Ascending aorta (tissue), 2 donors: ENCODE results near the gene KCNIP4. TPM values are rescaled to one million over a fixed set of nuclear protein-coding genes. Genes with fewer than 3 reads are reported as not detected.

ENCODE experiments used
- DNase-seq, 2 donors: peaks; one replicate each; pipeline ENCODE4 v3.0.0-alpha.2; 2019; ENCODE audit warnings: low spot score in 2 of 2
- H3K27ac ChIP-seq, 2 donors: fragments of 200-600 bp; sonication (generic); one replicate each; pipeline ENCODE4 v1.5.1; 2016 to 2017; ENCODE audit warnings: mild to moderate bottlenecking in 1 of 2
- H3K27me3 ChIP-seq: fragments of 200-600 bp; sonication (generic); one replicate; pipeline ENCODE4 v1.5.1; 2017
- H3K36me3 ChIP-seq, 2 donors: fragments of 200-600 bp; sonication (generic); one replicate each; pipeline ENCODE4 v1.5.1; 2016
- H3K4me1 ChIP-seq, 2 donors: fragments of 200-600 bp; sonication (generic); one replicate each; pipeline ENCODE4 v1.5.1; 2016 to 2017; ENCODE audit warnings: mild to moderate bottlenecking in 1 of 2
- H3K4me3 ChIP-seq, 2 donors: fragments of 200-600 bp; sonication (generic); one replicate each; pipeline ENCODE4 v1.5.1; 2016 to 2017; ENCODE audit warnings: mild to moderate bottlenecking in 1 of 2
- H3K9me3 ChIP-seq, 2 donors: fragments of 200-600 bp; sonication (generic); one replicate each; pipeline ENCODE4 v1.5.1; 2016
- CTCF ChIP-seq, 3 experiments: fragments of 200-600 bp in 2 of 3; fragments of 450-650 bp in 1 of 3; sonication (generic) in 2 of 3; IDR thresholded peaks; one replicate each; pipeline ENCODE4 v1.5.1; 2016 to 2019; ENCODE audit warnings: antibody characterized with exemption in 3 of 3, mild to moderate bottlenecking in 1 of 3, moderate library complexity in 1 of 3
- intact Hi-C: fragments of 100-400 bp; cut with DNase I; formaldehyde crosslinking; loops from one replicate; pipeline ENCODE4 v1.15.1; 2023
- total RNA-seq: library from RNA; depleted of rRNA; stranded (reverse); fragments of >200 nt; gene quantifications from one replicate; pipeline ENCODE4 v1.1.0, GENCODE V29; 2016

The KCNIP4 gene
- total RNA-seq, 1 donor from 2014 or later: not detected

GRCh38 chr4:21454831-21455230 lies 493.7 kb downstream of the KCNIP4 start:
- no peak for TF ChIP-seq CTCF (IDR thresholded peaks at IDR 0.05)
- intact Hi-C loops: no loop called here
- Histone ChIP-seq H3K4me1 (no peaks in the 10 kb centered on the region), H3K27me3 (no peaks in the 10 kb centered on the region), H3K27ac (no peak overlapping the region), H3K4me3 (no peak overlapping the region), H3K36me3 (no peaks in the 10 kb centered on the region), H3K9me3 (no peaks in the 10 kb centered on the region)
- no peak for DNase-seq

- Histone ChIP-seq H3K27ac (no peak overlapping the region), H3K4me3 (no peak overlapping the region), H3K27me3 (no peaks in the 10 kb centered on the region), H3K36me3 (no peaks in the 10 kb centered on the region), H3K4me1 (no peaks in the 10 kb centered on the region), H3K9me3 (no peaks in the 10 kb centered on the region)
- DNase-seq: no peak
- no peak for TF ChIP-seq CTCF (IDR thresholded peaks at IDR 0.05)
- intact Hi-C loops: no loop called here
These were observed 494.4 kb downstream of the KCNIP4 start for GRCh38 chr4:21454201-21454600.

- Histone ChIP-seq H3K9me3 (no peaks in the 10 kb centered on the region), H3K4me1 (no peaks in the 10 kb centered on the region), H3K4me3 (no peak overlapping the region), H3K27me3 (no peaks in the 10 kb centered on the region), H3K27ac (no peak overlapping the region), H3K36me3 (no peaks in the 10 kb centered on the region)
- no peak for TF ChIP-seq CTCF (IDR thresholded peaks at IDR 0.05)
- DNase-seq: no peak
- intact Hi-C loops: no loop called here
These were observed 495.6 kb downstream of the KCNIP4 start for GRCh38 chr4:21452931-21453330.

- Histone ChIP-seq H3K4me3 (no peak overlapping the region), H3K4me1 (no peaks in the 10 kb centered on the region), H3K27me3 (no peaks in the 10 kb centered on the region), H3K9me3 (no peaks in the 10 kb centered on the region), H3K27ac (no peak overlapping the region), H3K36me3 (no peaks in the 10 kb centered on the region)
- no peak for TF ChIP-seq CTCF (IDR thresholded peaks at IDR 0.05)
- intact Hi-C loops: no loop called here
- DNase-seq: no peak
These were observed 497.5 kb downstream of the KCNIP4 start for GRCh38 chr4:21451032-21451431.

GRCh38 chr4:21450331-21450730 lies 498.2 kb downstream of the KCNIP4 start:
- no peak for DNase-seq
- TF ChIP-seq CTCF (IDR thresholded peaks at IDR 0.05): no peak
- no peak overlapping the region for H3K27ac ChIP-seq
- intact Hi-C loops: no loop called here
- no peak overlapping the region for H3K4me3 ChIP-seq
- H3K36me3 ChIP-seq: no peaks in the 10 kb centered on the region
- H3K9me3 ChIP-seq: no peaks in the 10 kb centered on the region
- no peaks in the 10 kb centered on the region for H3K27me3 ChIP-seq
- H3K4me1 ChIP-seq: no peaks in the 10 kb centered on the region
